Right atrium auricular region (tissue), 2 donors: ENCODE measurements around the gene URB1. TPM values are rescaled to one million over a fixed set of nuclear protein-coding genes. Genes with fewer than 3 reads are reported as not detected.
"Not testable (repeated sequence)": the region's sequence is repeated elsewhere in the genome, so short reads cannot be mapped to it uniquely, and the experiment has no call there.

Experiments
- DNase-seq: peaks from one replicate; pipeline ENCODE4 v3.0.0-alpha.2; 2019; ENCODE audit warnings: low spot score
- H3K27ac ChIP-seq, 2 donors: fragments of 200-600 bp; sonication (generic); 1 replicate in 1 of 2; 2 replicates in 1 of 2; pipeline ENCODE4 v1.5.1; 2016 to 2019
- H3K27me3 ChIP-seq, 2 donors: fragments of 200-600 bp; sonication (generic); one replicate each; pipeline versions ENCODE4 v1.5.1 to v1.6.0; 2017 to 2019
- H3K36me3 ChIP-seq: fragments of 200-600 bp; sonication (generic); one replicate; pipeline ENCODE4 v1.5.1; 2016
- H3K4me1 ChIP-seq, 2 donors: fragments of 200-600 bp; sonication (generic); one replicate each; pipeline versions ENCODE4 v1.5.1 to v1.6.0; 2017 to 2019
- H3K4me3 ChIP-seq, 2 donors: fragments of 200-600 bp; sonication (generic); 1 replicate in 1 of 2; 2 replicates in 1 of 2; pipeline ENCODE4 v1.5.1; 2017 to 2019; ENCODE audit warnings: mild to moderate bottlenecking in 1 of 2, moderate library complexity in 1 of 2
- H3K9me3 ChIP-seq, 2 donors: fragments of 200-600 bp; sonication (generic); one replicate each; pipeline ENCODE4 v1.5.1; 2019
- CTCF ChIP-seq, 2 donors: fragments of 200-600 bp; sonication (generic); IDR thresholded peaks; one replicate each; pipeline ENCODE4 v1.5.1; 2019; ENCODE audit warnings: antibody characterized with exemption in 2 of 2
- total RNA-seq, 2 donors: library from RNA; depleted of rRNA; stranded (reverse); fragments of >200 nt; gene quantifications; one replicate each; pipeline ENCODE4 v1.1.0, GENCODE V29; 2016

URB1 gene
- total RNA-seq, 2 donors from 2014 or later, result 8.6 to 12.2 TPM

- TF ChIP-seq CTCF (IDR thresholded peaks at IDR 0.05), result no peak
- H3K9me3 ChIP-seq, result no peaks in the 10 kb centered on the region
- no peaks in the 10 kb centered on the region for H3K27me3 ChIP-seq
- peaks cover 40% of the 10 kb centered on the region for H3K36me3 ChIP-seq
- H3K4me1 ChIP-seq, result peaks cover 0 to 13% of the 10 kb centered on the region in 2 donors
- peak overlapping the region in 1 of 2 donors; percentile 36 for H3K27ac ChIP-seq
- H3K4me3 ChIP-seq, result no peak overlapping the region
- DNase-seq, result no peak
Measured at GRCh38 chr21:32372755-32373154, 20.1 kb downstream of the URB1 start.

DNA sequence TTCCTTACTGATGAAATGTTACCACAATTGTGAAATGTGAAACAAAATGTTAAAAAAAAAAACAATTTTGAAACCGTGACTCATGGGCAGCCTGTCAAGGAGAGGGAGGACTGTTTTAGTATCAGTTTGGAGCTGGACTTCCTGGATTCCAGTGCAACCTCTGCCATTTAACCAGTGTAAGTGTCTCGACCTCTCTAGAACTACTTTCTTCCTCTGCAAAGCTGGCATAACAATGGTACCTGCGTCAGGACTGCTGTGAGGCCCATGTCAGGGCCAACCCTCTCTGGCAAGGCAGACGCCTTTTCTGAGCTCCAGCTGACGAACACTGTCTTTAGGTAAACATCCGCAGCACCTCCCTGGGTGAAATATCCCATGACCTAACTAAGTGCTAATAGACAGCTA lies 20.9 kb downstream of the URB1 start:
- Histone ChIP-seq H3K27ac (peak overlapping the region; percentile 36 to 44), H3K4me3 (no peak overlapping the region), H3K9me3 (no peaks in the 10 kb centered on the region), H3K4me1 (peaks cover 0 to 13% of the 10 kb centered on the region in 2 donors), H3K36me3 (peaks cover 40% of the 10 kb centered on the region), H3K27me3 (no peaks in the 10 kb centered on the region)
- TF ChIP-seq CTCF (IDR thresholded peaks at IDR 0.05), result no peak
- DNase-seq, result no peak

DNA sequence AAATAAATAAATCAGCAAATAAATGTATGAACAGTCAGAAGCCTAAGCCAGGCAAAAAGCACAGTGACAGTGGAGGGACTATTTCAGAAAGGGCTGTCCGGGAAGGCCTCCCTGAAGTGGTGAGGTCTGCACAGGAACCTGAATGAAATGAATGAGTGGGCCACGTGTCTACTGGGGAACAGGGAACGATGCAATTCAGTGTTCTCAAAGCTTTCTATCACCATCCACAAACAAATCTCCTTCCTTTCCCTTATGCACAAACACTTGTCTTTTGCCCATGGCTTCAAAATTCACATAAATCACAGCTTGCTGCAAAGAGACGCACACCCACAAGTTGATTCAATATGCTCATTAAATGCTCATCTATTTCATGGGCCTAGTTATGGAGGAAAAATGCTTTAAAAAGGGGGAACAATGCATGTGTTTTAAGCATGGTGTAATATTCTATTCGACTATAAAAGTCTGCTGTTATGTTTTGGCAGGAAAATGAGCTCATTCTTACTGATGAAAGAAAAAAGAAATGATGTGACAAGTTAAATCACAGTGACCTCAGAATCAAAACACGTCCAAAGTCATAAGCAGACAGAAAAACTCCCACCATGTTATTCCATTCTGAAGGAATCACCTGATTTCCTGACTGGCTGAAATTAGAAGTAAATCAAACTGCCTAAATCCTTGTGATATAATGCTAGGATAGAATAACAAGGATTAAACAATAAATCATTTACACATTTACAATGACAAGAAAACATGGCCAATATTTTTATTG lies 21.6 kb downstream of the URB1 start:
- peaks cover 0 to 13% of the 10 kb centered on the region in 2 donors for H3K4me1 ChIP-seq
- H3K27ac ChIP-seq, result peak overlapping the region; percentile 36 to 44
- no peaks in the 10 kb centered on the region for H3K9me3 ChIP-seq
- no peak for TF ChIP-seq CTCF (IDR thresholded peaks at IDR 0.05)
- no peaks in the 10 kb centered on the region for H3K27me3 ChIP-seq
- no peak overlapping the region for H3K4me3 ChIP-seq
- peaks cover 43% of the 10 kb centered on the region for H3K36me3 ChIP-seq
- DNase-seq, result no peak

DNA sequence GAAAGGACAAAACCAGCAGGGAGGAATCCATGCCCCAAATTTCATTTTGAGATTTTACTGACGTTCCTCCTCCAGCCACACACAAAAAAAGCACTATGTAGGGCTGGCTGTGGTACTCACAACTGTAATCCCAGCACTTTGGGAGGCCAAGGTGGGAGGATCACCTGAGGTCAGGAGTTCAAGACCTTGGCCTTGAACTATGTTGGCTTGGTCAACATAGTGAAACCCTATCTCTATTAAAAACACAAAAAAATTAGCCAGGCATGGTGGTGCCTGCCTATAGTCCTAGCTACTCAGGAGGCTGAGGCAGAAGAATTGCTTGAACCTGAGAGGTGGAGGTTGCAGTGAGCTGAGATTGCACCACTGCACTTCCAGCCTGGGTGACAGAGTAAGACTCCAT lies 23.9 kb downstream of the URB1 start:
- H3K9me3 ChIP-seq, H3K27me3 ChIP-seq, H3K4me3 ChIP-seq, H3K27ac ChIP-seq, DNase-seq: not testable (repeated sequence)
- H3K4me1 ChIP-seq, result peaks cover 0 to 24% of the 10 kb centered on the region in 2 donors
- H3K36me3 ChIP-seq, result peaks cover 46% of the 10 kb centered on the region

DNA sequence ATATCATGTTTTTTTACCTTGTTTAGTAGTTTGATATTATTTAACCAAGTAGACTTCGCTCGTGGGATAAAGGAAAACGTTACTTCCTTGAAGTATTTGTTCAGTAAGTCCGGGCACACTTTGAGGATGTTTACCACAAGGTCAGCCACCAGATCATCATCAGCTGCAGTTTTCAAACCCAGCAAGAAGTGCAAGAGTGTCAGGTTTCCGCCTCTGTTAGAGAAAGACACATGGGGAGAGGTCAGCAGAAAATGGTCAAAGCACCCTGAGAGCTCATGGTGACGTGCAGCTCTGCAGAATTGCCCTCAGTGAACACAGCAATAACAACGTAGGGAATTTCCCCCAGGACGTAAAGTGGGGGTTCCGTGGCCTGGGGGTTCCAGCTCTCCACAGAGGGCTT lies 24.4 kb downstream of the URB1 start:
- peak overlapping the region; percentile 1 to 54 for H3K27ac ChIP-seq
- no peak for DNase-seq
- no peaks in the 10 kb centered on the region for H3K9me3 ChIP-seq
- TF ChIP-seq CTCF (IDR thresholded peaks at IDR 0.05), result no peak
- H3K4me1 ChIP-seq, result peaks cover 0 to 29% of the 10 kb centered on the region in 2 donors
- H3K27me3 ChIP-seq, result no peaks in the 10 kb centered on the region
- H3K36me3 ChIP-seq, result peaks cover 52% of the 10 kb centered on the region
- no peak overlapping the region for H3K4me3 ChIP-seq

GRCh38 chr21:32367158-32367557 lies 25.7 kb downstream of the URB1 start:
- TF ChIP-seq CTCF (IDR thresholded peaks at IDR 0.05), result no peak
- peaks cover 60% of the 10 kb centered on the region for H3K36me3 ChIP-seq
- H3K27ac ChIP-seq, result peak overlapping the region in 1 of 2 donors; percentile 35
- no peaks in the 10 kb centered on the region for H3K27me3 ChIP-seq
- no peak for DNase-seq
- H3K4me3 ChIP-seq, result no peak overlapping the region
- no peaks in the 10 kb centered on the region for H3K9me3 ChIP-seq
- peaks cover 0 to 22% of the 10 kb centered on the region in 2 donors for H3K4me1 ChIP-seq
